Measurements from ENCODE around the gene CTXN2.
A peak's percentile ranks its signal among the peaks of the same experiment; 100 is the strongest.

The CTXN2 gene

GRCh38 chr15:48225771-48226170 is 34.3 kb downstream of the CTXN2 start:
- no peak for DNase-seq

- DNase-seq, result no peak
Measured at GRCh38 chr15:48230498-48230897, 39.0 kb downstream of the CTXN2 start.

GRCh38 chr15:48233246-48233645 is 41.8 kb downstream of the CTXN2 start:
- DNase-seq, result no peak

GRCh38 chr15:48239334-48239733 is 47.9 kb downstream of the CTXN2 start:
- DNase-seq, result no peak

- no peak for DNase-seq
Measured at GRCh38 chr15:48242015-48242414, 50.5 kb downstream of the CTXN2 start.

- no peak for DNase-seq
Measured at GRCh38 chr15:48242535-48242934, 51.1 kb downstream of the CTXN2 start.

- DNase-seq, result no peak
Measured at GRCh38 chr15:48244921-48245320, 53.5 kb downstream of the CTXN2 start.

GRCh38 chr15:48248414-48248813 is 56.9 kb downstream of the CTXN2 start:
- no peak for DNase-seq

GRCh38 chr15:48250640-48251076 is 59.2 kb downstream of the CTXN2 start:
- peak; percentile 69 for DNase-seq

- DNase-seq, result no peak
Measured at GRCh38 chr15:48253172-48253571, 61.7 kb downstream of the CTXN2 start.

Measured in right forelimb (tissue), 1 donor.